HCT116 (cell line): Measurements from ENCODE around the gene CUL5. TPM values are rescaled to one million over a fixed set of nuclear protein-coding genes. Genes with fewer than 3 reads are reported as not detected.

Experiments
- ATAC-seq: fragments of 200-7000 bp; cut with Tn5 transposase; 2 replicates; pipeline ENCODE4 v1.9.1; 2020; ENCODE audit warnings: mild to moderate bottlenecking, moderate library complexity
- BruUV-seq: library from RNA; stranded (reverse); fragments of 400-500 nt; replicated peaks from 2 replicates; lab custom pipeline; 2021; lab: Mats Ljungman, UMichigan
- CTCF ChIA-PET: fragments of 300-600 bp; sonication (Branson Sonifier 250); formaldehyde crosslinking; loops from one replicate; lab custom pipeline; 2021; ENCODE audit warnings: antibody characterized with exemption; lab: Charles Lee
- POLR2A ChIA-PET: fragments of 300-600, 350-600 bp; sonication (Branson Sonifier 250); formaldehyde crosslinking; loops from one replicate; lab custom pipeline; 2021; ENCODE audit warnings: antibody characterized with exemption; lab: Charles Lee
- RAD21 ChIA-PET, 2 experiments: fragments of 300-600 bp; sonication (Branson Sonifier 250); formaldehyde crosslinking; loops; one replicate each; lab custom pipeline; 2023; ENCODE audit warnings: low total read pairs in 2 of 2; ENCODE audit not compliant: uncharacterized antibody in 2 of 2, unreplicated experiment in 2 of 2, low non-redundant PET in 1 of 2; lab: Charles Lee
- DNase-seq: peaks from one replicate; pipeline ENCODE4 v3.0.0-alpha.2; 2010; ENCODE audit warnings: low read depth, low spot score
- H2AFZ ChIP-seq: fragments of 200-600 bp; shearing (Covaris generic), sonication (generic); 2 replicates; pipeline ENCODE4 v1.6.1; 2017; ENCODE audit warnings: low read depth, mixed run types, mixed read lengths, antibody characterized with exemption, low read length; ENCODE audit not compliant: poor library complexity, severe bottlenecking
- H3K27ac ChIP-seq: 2 replicates; pipeline ENCODE4 v1.5.1; 2012; ENCODE audit warnings: low read depth, low read length
- H3K27me3 ChIP-seq: fragments of 200-600 bp; sonication (generic); 2 replicates; pipeline ENCODE4 v1.6.1; 2016; ENCODE audit warnings: mixed run types, low read length, mixed read lengths; ENCODE audit not compliant: insufficient read depth
- H3K36me3 ChIP-seq, 2 experiments: fragments of 200-500 bp in 1 of 2; fragments of 200-600 bp in 1 of 2; sonication (Bioruptor generic) in 1 of 2; sonication (generic) in 1 of 2; 2 replicates each; pipeline versions ENCODE4 v1.5.1 to v1.6.1; 2014 to 2016; ENCODE audit warnings: low read length in 2 of 2, inconsistent platforms in 1 of 2, mixed read lengths in 1 of 2, mixed run types in 1 of 2; ENCODE audit not compliant: insufficient read depth in 2 of 2, control insufficient read depth in 1 of 2
- H3K4me1 ChIP-seq, 2 experiments: fragments of 200-600 bp in 1 of 2; sonication (generic) in 1 of 2; 2 replicates each; pipeline versions ENCODE4 v1.5.1 to v1.6.1; 2012 to 2017; ENCODE audit warnings: low read length in 2 of 2, inconsistent platforms in 1 of 2, mild to moderate bottlenecking in 1 of 2, mixed read lengths in 1 of 2, mixed run types in 1 of 2, moderate library complexity in 1 of 2; ENCODE audit not compliant: insufficient read depth in 2 of 2, control insufficient read depth in 1 of 2
- H3K4me2 ChIP-seq: fragments of 200-600 bp; sonication (generic); 2 replicates; pipeline ENCODE4 v1.6.1; 2017; ENCODE audit warnings: mixed run types, low read length, mixed read lengths
- H3K4me3 ChIP-seq, 2 experiments: fragments of 200-600 bp in 1 of 2; sonication (generic) in 1 of 2; replicated peaks in 1 of 2; 2 replicates each; pipeline ENCODE4 v1.5.1; 2011 to 2016; ENCODE audit warnings: low read length in 2 of 2, control low read depth in 1 of 2, low read depth in 1 of 2, mild to moderate bottlenecking in 1 of 2, mixed read lengths in 1 of 2, mixed run types in 1 of 2
- H3K79me2 ChIP-seq: fragments of 200-600 bp; sonication (generic); 2 replicates; pipeline ENCODE4 v1.6.1; 2017; ENCODE audit warnings: mild to moderate bottlenecking, mixed run types, low read length, moderate library complexity, mixed read lengths; ENCODE audit not compliant: insufficient read depth
- H3K9ac ChIP-seq: fragments of 200-600 bp; sonication (generic); 2 replicates; pipeline ENCODE4 v1.6.1; 2016; ENCODE audit warnings: low read length, mixed read lengths
- H3K9me2 ChIP-seq: fragments of 200-600 bp; sonication (generic), shearing (Covaris generic); 2 replicates; pipeline ENCODE4 v1.6.1; 2017; ENCODE audit warnings: mixed run types, mild to moderate bottlenecking, moderate library complexity; ENCODE audit not compliant: insufficient read depth
- H3K9me3 ChIP-seq, 2 experiments: fragments of 200-500 bp in 1 of 2; fragments of 200-600 bp in 1 of 2; sonication (Bioruptor generic) in 1 of 2; sonication (generic) in 1 of 2; 2 replicates each; pipeline ENCODE4 v1.6.1; 2014 to 2017; ENCODE audit warnings: low read length in 2 of 2, mixed read lengths in 2 of 2, inconsistent platforms in 1 of 2, low read depth in 1 of 2, mild to moderate bottlenecking in 1 of 2, mixed run types in 1 of 2, moderate library complexity in 1 of 2; ENCODE audit not compliant: control insufficient read depth in 1 of 2, insufficient read depth in 1 of 2
- H4K20me1 ChIP-seq: fragments of 200-600 bp; sonication (generic), shearing (Covaris generic); 2 replicates; pipeline ENCODE4 v1.6.1; 2017; ENCODE audit warnings: mixed run types, mild to moderate bottlenecking, moderate library complexity; ENCODE audit not compliant: insufficient read depth
- CEBPB ChIP-seq: IDR thresholded peaks from 2 replicates; pipeline ENCODE4 v1.6.1; 2012; ENCODE audit warnings: low read depth
- EZH2 ChIP-seq: fragments of 200-600 bp; sonication (generic); IDR thresholded peaks from 2 replicates; pipeline ENCODE4 v1.6.1; 2017; ENCODE audit warnings: antibody characterized with exemption, mixed run types
- FOSL1 ChIP-seq: IDR thresholded peaks from 2 replicates; pipeline ENCODE4 v1.6.1; 2012; ENCODE audit warnings: low read depth
- JUND ChIP-seq: IDR thresholded peaks from 2 replicates; pipeline ENCODE4 v1.6.1; 2012
- POLR2A ChIP-seq: IDR thresholded peaks from 2 replicates; pipeline ENCODE4 v1.7.0; 2011; ENCODE audit warnings: borderline replicate concordance; ENCODE audit not compliant: insufficient read depth, insufficient read length; ENCODE audit errors: extremely low read depth
- POLR2AphosphoS5 ChIP-seq: IDR thresholded peaks from 2 replicates; pipeline ENCODE4 v1.6.1; 2011; ENCODE audit warnings: mild to moderate bottlenecking, low read depth, low read length, moderate library complexity
- RAD21 ChIP-seq: IDR thresholded peaks from 2 replicates; pipeline ENCODE4 v1.6.1; 2012; ENCODE audit warnings: low read depth, mild to moderate bottlenecking
- SP1 ChIP-seq: IDR thresholded peaks from 2 replicates; pipeline ENCODE4 v1.6.1; 2012; ENCODE audit warnings: low read depth
- TCF7L2 ChIP-seq: IDR thresholded peaks from 2 replicates; pipeline ENCODE4 v1.7.0; 2011; ENCODE audit warnings: borderline replicate concordance, inconsistent platforms; ENCODE audit not compliant: insufficient read depth, insufficient read length; ENCODE audit errors: extremely low read depth
- YY1 ChIP-seq: IDR thresholded peaks from 2 replicates; pipeline ENCODE4 v1.6.1; 2011; ENCODE audit warnings: low read length, low read depth, moderate library complexity, mild to moderate bottlenecking; ENCODE audit not compliant: insufficient replicate concordance; ENCODE audit errors: extremely low read depth
- ZFX ChIP-seq: fragments of 450-650 bp; IDR thresholded peaks from 2 replicates; pipeline ENCODE4 v1.6.1; 2017
- ZNF274 ChIP-seq: fragments of 200-500 bp; sonication (Bioruptor generic); IDR thresholded peaks from 2 replicates; pipeline ENCODE4 v1.6.1; 2014; ENCODE audit warnings: mild to moderate bottlenecking, low read depth, low read length, inconsistent platforms
- intact Hi-C: fragments of 100-400 bp; cut with micrococcal nuclease; formaldehyde crosslinking; loops from 2 replicates; pipeline ENCODE4 v1.10.0; 2022
- total RNA-seq: library from RNA; stranded (reverse); gene quantifications from one replicate; pipeline ENCODE4 v1.2.1, GENCODE V29; 2021; ENCODE audit not compliant: unreplicated experiment
- TF ChIP-seq, protein P1 (sequence below): IDR thresholded peaks from 2 replicates; pipeline ENCODE4 v1.6.1; 2012
- TF ChIP-seq, protein P2 (sequence below), 3 experiments: fragments of 200-600 bp in 1 of 3; sonication (generic) in 1 of 3; IDR thresholded peaks in 2 of 3; conservative IDR thresholded peaks in 1 of 3; 2 replicates each; pipeline ENCODE4 v1.5.1; 2012 to 2017; ENCODE audit warnings: low read depth in 2 of 3, low read length in 2 of 3, antibody characterized with exemption in 1 of 3, borderline replicate concordance in 1 of 3, control low read depth in 1 of 3, mild to moderate bottlenecking in 1 of 3, mixed read lengths in 1 of 3, mixed run types in 1 of 3, moderate library complexity in 1 of 3; ENCODE audit not compliant: insufficient read depth in 1 of 3
- TF ChIP-seq, protein P3 (sequence below): IDR thresholded peaks from 2 replicates; pipeline ENCODE4 v1.6.1; 2012; ENCODE audit warnings: low read depth

CUL5 gene
- total RNA-seq, 1 experiment from 2014 or later = 41.9 TPM

DNA sequence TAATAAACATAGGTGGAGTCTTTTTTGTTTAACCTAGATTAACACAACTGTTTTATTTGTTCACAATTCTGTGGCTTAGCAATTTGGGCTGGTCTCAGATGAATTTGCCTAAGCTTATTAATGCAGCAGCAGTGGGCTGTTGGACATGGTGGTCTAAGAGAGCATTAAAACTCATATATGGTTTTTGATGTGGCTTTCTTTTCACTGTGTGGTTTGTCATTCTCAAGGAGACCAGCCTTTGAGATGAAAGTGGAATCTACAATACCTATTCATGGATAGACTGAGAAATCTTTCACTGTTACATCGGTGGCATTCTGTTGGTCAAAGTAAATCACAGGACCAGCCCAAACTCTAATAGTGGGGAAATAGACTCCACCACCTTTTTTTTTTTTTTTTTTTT lies 39.6 kb downstream of the CUL5 start:
- no peak overlapping the region for H3K4me2 ChIP-seq
- no peaks in the 10 kb centered on the region for H3K4me1 ChIP-seq
- ChIA-PET POLR2A (no interaction called here), CTCF (no interaction called here), RAD21 (no interaction called here)
- intact Hi-C loops = no loop called here
- no peak for ATAC-seq
- TF ChIP-seq JUND = no peak
- TF ChIP-seq TCF7L2 = no peak
- TF ChIP-seq YY1 = no peak
- TF ChIP-seq ZFX = no peak
- TF ChIP-seq CEBPB = no peak
- TF ChIP-seq ZNF274 = no peak
- TF ChIP-seq RAD21 = no peak
- TF ChIP-seq, protein P1, sequence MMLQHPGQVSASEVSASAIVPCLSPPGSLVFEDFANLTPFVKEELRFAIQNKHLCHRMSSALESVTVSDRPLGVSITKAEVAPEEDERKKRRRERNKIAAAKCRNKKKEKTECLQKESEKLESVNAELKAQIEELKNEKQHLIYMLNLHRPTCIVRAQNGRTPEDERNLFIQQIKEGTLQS = no peak
- no peak for TF ChIP-seq FOSL1
- TF ChIP-seq EZH2 = no peak
- TF ChIP-seq POLR2A = no peak
- TF ChIP-seq POLR2AphosphoS5 = no peak
- TF ChIP-seq, protein P2, sequence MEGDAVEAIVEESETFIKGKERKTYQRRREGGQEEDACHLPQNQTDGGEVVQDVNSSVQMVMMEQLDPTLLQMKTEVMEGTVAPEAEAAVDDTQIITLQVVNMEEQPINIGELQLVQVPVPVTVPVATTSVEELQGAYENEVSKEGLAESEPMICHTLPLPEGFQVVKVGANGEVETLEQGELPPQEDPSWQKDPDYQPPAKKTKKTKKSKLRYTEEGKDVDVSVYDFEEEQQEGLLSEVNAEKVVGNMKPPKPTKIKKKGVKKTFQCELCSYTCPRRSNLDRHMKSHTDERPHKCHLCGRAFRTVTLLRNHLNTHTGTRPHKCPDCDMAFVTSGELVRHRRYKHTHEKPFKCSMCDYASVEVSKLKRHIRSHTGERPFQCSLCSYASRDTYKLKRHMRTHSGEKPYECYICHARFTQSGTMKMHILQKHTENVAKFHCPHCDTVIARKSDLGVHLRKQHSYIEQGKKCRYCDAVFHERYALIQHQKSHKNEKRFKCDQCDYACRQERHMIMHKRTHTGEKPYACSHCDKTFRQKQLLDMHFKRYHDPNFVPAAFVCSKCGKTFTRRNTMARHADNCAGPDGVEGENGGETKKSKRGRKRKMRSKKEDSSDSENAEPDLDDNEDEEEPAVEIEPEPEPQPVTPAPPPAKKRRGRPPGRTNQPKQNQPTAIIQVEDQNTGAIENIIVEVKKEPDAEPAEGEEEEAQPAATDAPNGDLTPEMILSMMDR (IDR thresholded peaks at IDR 0.05 in 2 of 3, conservative IDR thresholded peaks at IDR 0.05 in 1 of 3; ENCODE audit: borderline replicate concordance in 1 of 3, insufficient read depth in 1 of 3, low read depth in 2 of 3, low read length in 2 of 3) = no peak
- TF ChIP-seq, protein P3, sequence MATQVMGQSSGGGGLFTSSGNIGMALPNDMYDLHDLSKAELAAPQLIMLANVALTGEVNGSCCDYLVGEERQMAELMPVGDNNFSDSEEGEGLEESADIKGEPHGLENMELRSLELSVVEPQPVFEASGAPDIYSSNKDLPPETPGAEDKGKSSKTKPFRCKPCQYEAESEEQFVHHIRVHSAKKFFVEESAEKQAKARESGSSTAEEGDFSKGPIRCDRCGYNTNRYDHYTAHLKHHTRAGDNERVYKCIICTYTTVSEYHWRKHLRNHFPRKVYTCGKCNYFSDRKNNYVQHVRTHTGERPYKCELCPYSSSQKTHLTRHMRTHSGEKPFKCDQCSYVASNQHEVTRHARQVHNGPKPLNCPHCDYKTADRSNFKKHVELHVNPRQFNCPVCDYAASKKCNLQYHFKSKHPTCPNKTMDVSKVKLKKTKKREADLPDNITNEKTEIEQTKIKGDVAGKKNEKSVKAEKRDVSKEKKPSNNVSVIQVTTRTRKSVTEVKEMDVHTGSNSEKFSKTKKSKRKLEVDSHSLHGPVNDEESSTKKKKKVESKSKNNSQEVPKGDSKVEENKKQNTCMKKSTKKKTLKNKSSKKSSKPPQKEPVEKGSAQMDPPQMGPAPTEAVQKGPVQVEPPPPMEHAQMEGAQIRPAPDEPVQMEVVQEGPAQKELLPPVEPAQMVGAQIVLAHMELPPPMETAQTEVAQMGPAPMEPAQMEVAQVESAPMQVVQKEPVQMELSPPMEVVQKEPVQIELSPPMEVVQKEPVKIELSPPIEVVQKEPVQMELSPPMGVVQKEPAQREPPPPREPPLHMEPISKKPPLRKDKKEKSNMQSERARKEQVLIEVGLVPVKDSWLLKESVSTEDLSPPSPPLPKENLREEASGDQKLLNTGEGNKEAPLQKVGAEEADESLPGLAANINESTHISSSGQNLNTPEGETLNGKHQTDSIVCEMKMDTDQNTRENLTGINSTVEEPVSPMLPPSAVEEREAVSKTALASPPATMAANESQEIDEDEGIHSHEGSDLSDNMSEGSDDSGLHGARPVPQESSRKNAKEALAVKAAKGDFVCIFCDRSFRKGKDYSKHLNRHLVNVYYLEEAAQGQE = no peak
- TF ChIP-seq SP1 = no peak
- H3K4me3 ChIP-seq = no peak overlapping the region
- peaks cover 9% of the 10 kb centered on the region for H3K79me2 ChIP-seq
- H3K9ac ChIP-seq = no peak overlapping the region
- no peak for DNase-seq
- H3K9me2 ChIP-seq = no peaks in the 10 kb centered on the region
- no TSS peak for BruUV-seq
- no peaks in the 10 kb centered on the region for H3K9me3 ChIP-seq
- H2AFZ ChIP-seq = no peak overlapping the region
- peaks cover 3% of the 10 kb centered on the region in 2 experiments; a peak in 2 of 4 replicates for H3K36me3 ChIP-seq
- H3K27ac ChIP-seq = no peak overlapping the region
- H3K27me3 ChIP-seq = no peaks in the 10 kb centered on the region
- 0 out of 2 replicates have a peak, but pooled peaks cover 5% of the 10 kb centered on the region for H4K20me1 ChIP-seq
